Frontal cortex (tissue), 4 donors: ENCODE measurements around the gene AMOTL1. TPM values are rescaled to one million over a fixed set of nuclear protein-coding genes. Genes with fewer than 3 reads are reported as not detected.
"Not testable (repeated sequence)": the region's sequence is repeated elsewhere in the genome, so short reads cannot be mapped to it uniquely, and the experiment has no call there.

Experiments used
- DNase-seq, 2 donors: peaks; one replicate each; pipeline ENCODE4 v3.0.0; 2012; ENCODE audit warnings: low spot score in 2 of 2
- FAIRE-seq: peaks from 2 replicates; lab custom pipeline; 2012; peaks lifted over from hg19 to GRCh38; lab: Jason Lieb, UNC
- total RNA-seq: library from RNA; depleted of rRNA; stranded (reverse); fragments of >200 nt; gene quantifications from one replicate; pipeline ENCODE4 v1.2.3, GENCODE V29; 2014
- donor health status: control.
- donor health status: control.
- donor health status: control.

The AMOTL1 gene
- total RNA-seq, 1 donor from 2014 or later = 35.5 TPM

GRCh38 chr11:94790661-94791180 lies 22.6 kb downstream of the AMOTL1 start:
- FAIRE-seq (no peak), DNase-seq (no peak)

DNA sequence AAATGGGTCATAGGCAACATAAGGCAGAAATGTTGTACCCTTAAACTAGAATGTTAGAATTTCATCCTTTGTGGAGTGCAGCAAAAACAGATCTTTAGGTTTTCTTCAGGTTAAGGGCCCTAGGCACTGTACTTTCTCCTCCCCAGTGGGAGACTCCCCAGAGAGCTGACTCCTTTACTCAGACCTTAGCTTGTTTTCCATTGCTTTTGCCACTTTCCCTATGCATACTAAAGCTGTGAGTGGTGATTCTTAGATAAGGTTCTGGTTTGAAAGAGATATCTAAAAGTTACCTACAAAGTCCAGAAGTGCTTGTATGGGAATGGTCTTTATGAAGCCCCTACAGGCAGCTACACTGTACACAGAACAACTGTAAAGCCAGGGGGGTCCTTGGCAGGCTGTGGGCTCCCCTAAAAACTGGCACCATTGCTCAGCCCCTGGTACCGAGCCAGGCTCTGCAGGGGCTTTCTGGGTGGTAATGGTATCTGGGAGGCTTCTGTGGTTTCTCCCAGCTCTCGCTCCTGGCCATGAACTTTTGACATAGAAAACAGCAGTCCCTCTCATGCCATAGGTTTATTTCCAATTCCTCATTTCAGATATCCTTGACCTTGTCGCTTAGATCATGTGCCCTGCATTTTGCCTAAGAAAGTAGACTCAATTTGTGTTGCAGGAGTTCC lies 23.2 kb downstream of the AMOTL1 start:
- FAIRE-seq = no peak
- no peak for DNase-seq

GRCh38 chr11:94791942-94792341 lies 23.8 kb downstream of the AMOTL1 start:
- not testable (repeated sequence) for DNase-seq, FAIRE-seq

DNA sequence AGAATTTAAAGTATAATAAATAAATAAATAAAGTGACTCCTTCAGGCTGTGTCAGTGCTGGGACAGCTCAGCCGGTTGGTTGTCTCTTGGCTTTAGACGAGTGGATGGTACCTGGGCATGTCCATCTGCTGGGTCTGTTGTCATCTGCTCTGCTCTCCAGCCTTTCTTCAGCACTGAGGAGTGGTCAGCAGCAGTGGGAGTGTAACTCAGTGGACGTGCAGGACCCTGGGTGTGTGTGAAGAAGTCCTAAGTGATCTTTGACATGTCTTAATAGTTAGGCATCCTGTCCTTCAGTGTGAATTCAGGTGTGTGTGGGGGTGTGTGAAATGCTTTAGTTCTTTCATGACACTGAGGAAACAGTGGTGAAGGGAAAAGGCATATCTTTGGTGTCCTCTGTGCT lies 24.3 kb downstream of the AMOTL1 start:
- FAIRE-seq = no peak

DNA sequence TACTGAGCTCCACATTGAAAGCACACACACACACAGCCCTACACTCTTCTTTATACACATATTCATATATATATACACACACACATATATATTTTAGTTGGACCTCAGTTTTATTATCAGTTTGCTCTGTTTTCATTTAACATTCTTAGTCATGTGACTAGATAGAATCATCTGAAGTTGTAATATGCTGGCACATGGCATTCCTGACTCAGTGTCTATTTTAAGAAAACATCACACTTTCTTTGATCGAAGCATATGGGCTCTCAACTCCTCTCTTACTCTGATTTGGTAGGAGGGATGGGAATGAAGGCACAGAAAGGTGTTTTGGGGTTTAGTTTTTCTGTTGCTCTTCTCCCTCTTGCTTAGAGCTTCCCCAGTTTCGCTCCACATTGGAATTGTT lies 24.8 kb downstream of the AMOTL1 start:
- FAIRE-seq = no peak
- DNase-seq = no peak

More for the DNA sequence above, 24.3 kb downstream of the AMOTL1 start:
- DNase-seq = no peak

GRCh38 chr11:94793822-94794221 lies 25.7 kb downstream of the AMOTL1 start:
- FAIRE-seq = no peak
- no peak for DNase-seq

DNA sequence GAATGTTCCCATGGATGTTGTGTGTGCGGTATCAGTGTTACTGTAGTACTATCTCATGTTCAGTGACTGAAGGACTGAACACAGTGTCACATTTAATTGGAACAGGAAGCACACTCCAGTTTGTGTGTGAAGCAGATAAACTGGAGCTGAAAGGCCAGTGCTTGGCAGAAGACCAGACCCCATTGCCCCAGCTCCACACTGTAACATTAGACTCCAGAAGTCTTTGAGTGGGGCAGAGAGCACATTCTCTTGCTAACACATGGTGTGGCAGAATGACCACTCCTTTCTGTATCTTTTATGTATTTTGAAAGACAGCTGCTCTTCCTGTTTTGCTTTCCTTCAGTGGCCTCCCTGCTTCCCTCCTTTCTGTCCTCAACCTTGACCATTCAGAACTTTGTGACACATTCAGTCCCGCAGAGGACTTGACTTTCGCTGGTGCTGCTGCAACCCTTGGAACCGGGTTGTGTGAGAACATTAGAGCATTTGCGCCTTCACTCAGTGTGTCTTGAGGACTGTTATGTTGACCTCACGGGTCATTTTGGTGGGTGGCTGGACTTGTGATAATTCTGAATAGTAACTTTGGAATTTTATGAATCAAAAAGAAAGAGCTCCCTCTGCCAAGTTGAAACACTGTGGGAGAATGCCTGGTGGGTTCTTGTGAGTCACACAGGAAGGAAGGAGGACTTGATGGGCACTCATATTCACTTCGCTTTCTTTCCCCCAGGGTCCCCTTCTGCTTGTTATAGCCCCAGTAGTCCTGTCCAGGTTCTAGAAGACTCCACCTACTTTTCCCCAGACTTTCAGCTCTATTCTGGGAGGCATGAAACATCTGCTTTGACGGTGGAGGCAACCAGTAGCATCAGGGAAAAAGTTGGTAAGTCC lies 26.4 kb downstream of the AMOTL1 start:
- DNase-seq = no peak
- FAIRE-seq = no peak

- DNase-seq (no peak), FAIRE-seq (no peak)
Measured at GRCh38 chr11:94795476-94796189, 27.5 kb downstream of the AMOTL1 start.

DNA sequence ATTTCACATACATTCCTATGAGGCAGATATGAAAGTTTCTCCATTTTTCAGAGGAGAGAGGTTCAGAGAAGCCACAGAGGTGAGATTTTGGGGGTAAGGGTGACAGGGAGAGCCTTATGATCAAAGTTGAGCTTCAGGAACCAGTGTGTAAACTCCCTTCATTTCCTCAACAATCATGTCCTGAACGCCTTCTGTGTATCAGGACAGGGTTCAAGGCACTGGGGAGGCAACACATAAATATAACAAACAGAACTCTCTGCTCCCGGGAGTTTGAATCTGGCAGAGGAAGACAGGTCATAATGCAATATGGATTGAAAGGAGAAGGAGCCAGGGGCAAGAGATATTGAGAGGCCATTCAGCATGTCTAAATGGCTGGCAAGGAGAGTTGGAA lies 28.0 kb downstream of the AMOTL1 start:
- DNase-seq (no peak), FAIRE-seq (no peak)

- no peak for FAIRE-seq
- no peak for DNase-seq
Measured at GRCh38 chr11:94796863-94797262, 28.7 kb downstream of the AMOTL1 start.

- FAIRE-seq (no peak), DNase-seq (no peak)
Measured at GRCh38 chr11:94799726-94800125, 31.6 kb downstream of the AMOTL1 start.

DNA sequence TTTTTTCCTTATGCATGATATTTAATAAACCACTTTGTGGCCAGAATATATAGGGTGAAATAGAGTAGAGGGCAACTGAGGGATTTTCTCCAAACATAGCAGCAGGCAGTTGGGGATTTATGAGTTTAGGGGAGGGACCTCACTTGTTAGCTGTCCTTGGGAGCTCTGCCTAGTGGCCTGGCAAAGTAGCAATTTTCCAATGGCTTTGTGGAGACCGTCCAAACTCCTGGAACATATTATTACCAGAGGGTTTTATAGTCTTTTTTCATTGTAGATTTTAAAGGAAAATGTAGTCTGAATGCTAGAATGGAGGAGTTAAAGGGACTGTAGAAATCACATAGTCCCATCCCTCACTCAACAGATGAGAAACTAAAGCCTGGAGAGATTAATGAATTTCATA lies 32.3 kb downstream of the AMOTL1 start:
- DNase-seq (no peak), FAIRE-seq (no peak)

DNA sequence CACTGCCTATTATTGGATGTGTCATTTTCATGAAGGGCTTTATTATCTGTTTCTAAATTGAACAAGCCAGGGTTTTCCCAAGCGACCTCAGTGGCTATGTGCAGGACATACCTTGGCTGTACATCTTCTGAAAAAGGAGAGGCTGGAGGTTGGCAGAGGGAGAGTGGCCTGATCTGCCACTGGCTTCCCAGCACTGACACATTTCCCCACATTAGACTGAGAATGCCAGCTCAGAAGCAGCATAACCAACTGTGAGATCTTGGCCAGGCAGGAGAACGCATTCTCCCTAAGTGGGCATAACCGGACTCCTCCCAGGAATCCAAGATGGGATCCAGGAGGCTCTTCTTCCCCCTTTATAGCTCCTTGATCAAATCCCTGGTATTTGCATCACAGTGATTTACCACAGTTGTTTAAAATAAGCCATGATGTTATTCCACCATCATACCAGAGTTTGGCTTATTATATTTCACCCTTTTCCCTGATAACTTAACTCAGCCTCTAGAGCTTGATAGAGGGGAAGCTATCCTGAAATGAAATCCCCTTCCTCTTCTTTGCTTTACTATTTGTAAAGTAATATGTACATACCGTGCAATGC lies 33.8 kb downstream of the AMOTL1 start:
- FAIRE-seq (no peak), DNase-seq (no peak)

DNA sequence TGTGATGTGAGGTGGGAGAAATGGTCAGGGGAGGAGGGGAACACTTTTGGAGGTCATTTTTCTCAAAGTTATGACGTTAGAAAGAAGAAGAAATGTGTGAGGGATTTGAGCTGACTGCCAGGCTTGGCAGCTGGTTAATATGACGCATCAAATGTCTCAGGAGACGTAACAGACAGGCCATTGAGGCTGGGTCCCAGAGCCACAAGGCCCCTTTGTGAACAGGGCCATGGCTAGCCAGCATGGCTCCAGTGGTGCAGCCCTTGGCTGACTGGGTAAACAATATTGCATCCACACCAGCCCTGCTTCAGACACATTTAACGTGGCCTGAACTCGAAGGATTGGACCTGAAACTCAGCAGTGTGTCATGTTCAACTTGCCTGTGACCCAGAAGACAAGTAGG lies 34.3 kb downstream of the AMOTL1 start:
- DNase-seq (no peak), FAIRE-seq (no peak)

GRCh38 chr11:94803491-94803890 lies 35.3 kb downstream of the AMOTL1 start:
- FAIRE-seq = no peak
- DNase-seq = no peak

- FAIRE-seq (no peak), DNase-seq (no peak)
Measured at GRCh38 chr11:94804874-94805273, 36.7 kb downstream of the AMOTL1 start.

- FAIRE-seq = no peak
Measured at GRCh38 chr11:94806014-94806413, 37.9 kb downstream of the AMOTL1 start.

DNA sequence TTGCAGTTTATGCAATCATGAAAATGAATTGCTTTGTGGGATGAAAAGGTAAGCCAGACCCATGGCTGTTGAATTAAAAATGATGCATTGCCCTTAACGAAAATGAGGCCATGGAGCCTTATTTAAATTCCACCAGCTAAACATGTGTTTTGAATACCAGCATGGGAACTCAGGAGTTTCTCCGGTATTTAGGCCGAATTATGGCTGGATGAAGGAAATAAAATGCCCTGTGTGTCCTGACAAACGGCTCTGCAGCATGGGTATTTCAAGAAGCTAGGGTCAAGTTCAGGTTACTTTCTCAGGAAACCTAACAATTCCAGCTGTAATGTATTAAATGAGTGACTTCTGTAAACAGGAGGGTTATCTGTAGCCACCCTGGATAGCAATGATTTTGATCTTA lies 38.3 kb downstream of the AMOTL1 start:
- DNase-seq (no peak), FAIRE-seq (no peak)

More at GRCh38 chr11:94806014-94806413, 37.9 kb downstream of the AMOTL1 start:
- no peak for DNase-seq

- no peak for FAIRE-seq
- no peak for DNase-seq
Measured at GRCh38 chr11:94809251-94809650, 41.1 kb downstream of the AMOTL1 start.
